ENCODE data around the gene YPEL1.
"Not testable (repeated sequence)": the region's sequence is repeated elsewhere in the genome, so short reads cannot be mapped to it uniquely, and the experiment has no call there.

The YPEL1 gene

GRCh38 chr22:21697880-21698279, 37.7 kb downstream of the YPEL1 start:
- DNase-seq, result no peak

- no peak for DNase-seq
Measured at GRCh38 chr22:21697021-21697771, 38.4 kb downstream of the YPEL1 start.

GRCh38 chr22:21696115-21696514, 39.5 kb downstream of the YPEL1 start:
- no peak for DNase-seq

- DNase-seq, result no peak
Measured at GRCh38 chr22:21695430-21696085, 40.0 kb downstream of the YPEL1 start.

- DNase-seq, result no peak
Measured at GRCh38 chr22:21694795-21695429, 40.7 kb downstream of the YPEL1 start.

GRCh38 chr22:21694394-21694793, 41.2 kb downstream of the YPEL1 start:
- DNase-seq, result no peak

- no peak for DNase-seq
Measured at GRCh38 chr22:21693999-21694341, 41.6 kb downstream of the YPEL1 start.

- no peak for DNase-seq
Measured at GRCh38 chr22:21693333-21693998, 42.1 kb downstream of the YPEL1 start.

- not testable (repeated sequence) for DNase-seq
Measured at GRCh38 chr22:21692856-21693255, 42.7 kb downstream of the YPEL1 start.

GRCh38 chr22:21691816-21692215, 43.8 kb downstream of the YPEL1 start:
- DNase-seq, result no peak

GRCh38 chr22:21690401-21690801, 45.2 kb downstream of the YPEL1 start:
- no peak for DNase-seq

- no peak for DNase-seq
Measured at GRCh38 chr22:21688706-21689381, 46.8 kb downstream of the YPEL1 start.

GRCh38 chr22:21688341-21688705, 47.3 kb downstream of the YPEL1 start:
- no peak for DNase-seq

- DNase-seq, result no peak
Measured at GRCh38 chr22:21687685-21688259, 47.8 kb downstream of the YPEL1 start.

- no peak for DNase-seq
Measured at GRCh38 chr22:21686634-21687393, 48.8 kb downstream of the YPEL1 start.

GRCh38 chr22:21686193-21686608, 49.4 kb downstream of the YPEL1 start:
- no peak for DNase-seq

- no peak for DNase-seq
Measured at GRCh38 chr22:21685164-21685513, 50.5 kb downstream of the YPEL1 start.

- no peak for DNase-seq
Measured at GRCh38 chr22:21684492-21685163, 51.0 kb downstream of the YPEL1 start.

- no peak for DNase-seq
Measured at GRCh38 chr22:21683401-21683811, 52.2 kb downstream of the YPEL1 start.

- no peak for DNase-seq
Measured at GRCh38 chr22:21682385-21683175, 53.0 kb downstream of the YPEL1 start.
